ENCODE measurements around the gene FBXO17.

DNA sequence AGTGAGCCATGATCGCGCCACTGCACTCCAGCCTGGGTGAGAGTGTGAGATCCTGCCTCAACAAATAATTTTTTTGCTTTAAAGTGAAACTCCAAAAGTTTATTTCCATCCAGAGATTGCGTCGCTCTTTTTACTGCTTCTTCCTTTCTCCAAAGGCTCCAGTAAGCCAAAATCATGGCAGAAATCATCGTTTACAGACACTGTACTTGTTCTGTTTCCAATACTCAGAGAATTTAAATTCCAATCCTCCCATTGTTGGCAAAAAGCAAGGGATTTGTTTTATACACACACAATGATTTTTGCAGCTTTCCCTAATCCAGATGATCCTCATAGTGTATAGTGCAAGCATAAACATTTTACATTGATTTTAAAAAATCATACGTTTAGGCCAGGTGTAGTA lies 41.5 kb upstream of the FBXO17 start:
- TF ChIP-seq PRPF4 (IDR thresholded peaks at IDR 0.05; ENCODE audit: low read depth, low read length, poor library complexity, severe bottlenecking) (no peak), CEBPG (CRISPR knock-in tag; IDR thresholded peaks at IDR 0.05) (no peak), SATB2 (CRISPR knock-in tag; IDR thresholded peaks at IDR 0.05) (no peak), RFXAP (CRISPR knock-in tag; IDR thresholded peaks at IDR 0.05; ENCODE audit: borderline replicate concordance) (no peak), EZH2 (conservative IDR thresholded peaks at IDR 0.05; ENCODE audit: low read depth, low read length) (no peak), ZNF775 (CRISPR knock-in tag; IDR thresholded peaks at IDR 0.05; ENCODE audit: borderline replicate concordance) (no peak)
- TF ChIP-seq, protein P1, sequence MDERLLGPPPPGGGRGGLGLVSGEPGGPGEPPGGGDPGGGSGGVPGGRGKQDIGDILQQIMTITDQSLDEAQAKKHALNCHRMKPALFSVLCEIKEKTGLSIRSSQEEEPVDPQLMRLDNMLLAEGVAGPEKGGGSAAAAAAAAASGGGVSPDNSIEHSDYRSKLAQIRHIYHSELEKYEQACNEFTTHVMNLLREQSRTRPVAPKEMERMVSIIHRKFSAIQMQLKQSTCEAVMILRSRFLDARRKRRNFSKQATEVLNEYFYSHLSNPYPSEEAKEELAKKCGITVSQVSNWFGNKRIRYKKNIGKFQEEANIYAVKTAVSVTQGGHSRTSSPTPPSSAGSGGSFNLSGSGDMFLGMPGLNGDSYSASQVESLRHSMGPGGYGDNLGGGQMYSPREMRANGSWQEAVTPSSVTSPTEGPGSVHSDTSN (CRISPR knock-in tag; IDR thresholded peaks at IDR 0.05) = no peak
- TF ChIP-seq, protein P2, sequence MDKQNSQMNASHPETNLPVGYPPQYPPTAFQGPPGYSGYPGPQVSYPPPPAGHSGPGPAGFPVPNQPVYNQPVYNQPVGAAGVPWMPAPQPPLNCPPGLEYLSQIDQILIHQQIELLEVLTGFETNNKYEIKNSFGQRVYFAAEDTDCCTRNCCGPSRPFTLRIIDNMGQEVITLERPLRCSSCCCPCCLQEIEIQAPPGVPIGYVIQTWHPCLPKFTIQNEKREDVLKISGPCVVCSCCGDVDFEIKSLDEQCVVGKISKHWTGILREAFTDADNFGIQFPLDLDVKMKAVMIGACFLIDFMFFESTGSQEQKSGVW (CRISPR knock-in tag; IDR thresholded peaks at IDR 0.05; ENCODE audit: borderline replicate concordance) = no peak
- TF ChIP-seq, protein P3, sequence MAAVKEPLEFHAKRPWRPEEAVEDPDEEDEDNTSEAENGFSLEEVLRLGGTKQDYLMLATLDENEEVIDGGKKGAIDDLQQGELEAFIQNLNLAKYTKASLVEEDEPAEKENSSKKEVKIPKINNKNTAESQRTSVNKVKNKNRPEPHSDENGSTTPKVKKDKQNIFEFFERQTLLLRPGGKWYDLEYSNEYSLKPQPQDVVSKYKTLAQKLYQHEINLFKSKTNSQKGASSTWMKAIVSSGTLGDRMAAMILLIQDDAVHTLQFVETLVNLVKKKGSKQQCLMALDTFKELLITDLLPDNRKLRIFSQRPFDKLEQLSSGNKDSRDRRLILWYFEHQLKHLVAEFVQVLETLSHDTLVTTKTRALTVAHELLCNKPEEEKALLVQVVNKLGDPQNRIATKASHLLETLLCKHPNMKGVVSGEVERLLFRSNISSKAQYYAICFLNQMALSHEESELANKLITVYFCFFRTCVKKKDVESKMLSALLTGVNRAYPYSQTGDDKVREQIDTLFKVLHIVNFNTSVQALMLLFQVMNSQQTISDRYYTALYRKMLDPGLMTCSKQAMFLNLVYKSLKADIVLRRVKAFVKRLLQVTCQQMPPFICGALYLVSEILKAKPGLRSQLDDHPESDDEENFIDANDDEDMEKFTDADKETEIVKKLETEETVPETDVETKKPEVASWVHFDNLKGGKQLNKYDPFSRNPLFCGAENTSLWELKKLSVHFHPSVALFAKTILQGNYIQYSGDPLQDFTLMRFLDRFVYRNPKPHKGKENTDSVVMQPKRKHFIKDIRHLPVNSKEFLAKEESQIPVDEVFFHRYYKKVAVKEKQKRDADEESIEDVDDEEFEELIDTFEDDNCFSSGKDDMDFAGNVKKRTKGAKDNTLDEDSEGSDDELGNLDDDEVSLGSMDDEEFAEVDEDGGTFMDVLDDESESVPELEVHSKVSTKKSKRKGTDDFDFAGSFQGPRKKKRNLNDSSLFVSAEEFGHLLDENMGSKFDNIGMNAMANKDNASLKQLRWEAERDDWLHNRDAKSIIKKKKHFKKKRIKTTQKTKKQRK (IDR thresholded peaks at IDR 0.05; ENCODE audit: low read length) = no peak
- TF ChIP-seq, protein P4, sequence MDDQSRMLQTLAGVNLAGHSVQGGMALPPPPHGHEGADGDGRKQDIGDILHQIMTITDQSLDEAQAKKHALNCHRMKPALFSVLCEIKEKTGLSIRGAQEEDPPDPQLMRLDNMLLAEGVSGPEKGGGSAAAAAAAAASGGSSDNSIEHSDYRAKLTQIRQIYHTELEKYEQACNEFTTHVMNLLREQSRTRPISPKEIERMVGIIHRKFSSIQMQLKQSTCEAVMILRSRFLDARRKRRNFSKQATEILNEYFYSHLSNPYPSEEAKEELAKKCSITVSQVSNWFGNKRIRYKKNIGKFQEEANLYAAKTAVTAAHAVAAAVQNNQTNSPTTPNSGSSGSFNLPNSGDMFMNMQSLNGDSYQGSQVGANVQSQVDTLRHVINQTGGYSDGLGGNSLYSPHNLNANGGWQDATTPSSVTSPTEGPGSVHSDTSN (CRISPR knock-in tag; IDR thresholded peaks at IDR 0.05; ENCODE audit: borderline replicate concordance) = no peak
